MM.1S (cell line): ENCODE data around the gene MLIP.

Source experiments
- DNase-seq: peaks from one replicate; pipeline ENCODE4 v3.0.0-alpha.2; 2015
- H2AFZ ChIP-seq: fragments of 300-600 bp; sonication (generic); 2 replicates; pipeline ENCODE4 v1.6.0; 2016; ENCODE audit warnings: antibody characterized with exemption, low read length
- H3F3A ChIP-seq: fragments of 300-600 bp; sonication (generic); 2 replicates; pipeline ENCODE4 v1.6.1; 2016; ENCODE audit warnings: mild to moderate bottlenecking, antibody characterized with exemption, low read length, moderate library complexity, mixed read lengths; ENCODE audit not compliant: insufficient read depth
- H3K27ac ChIP-seq: fragments of 300-600 bp; sonication (generic); 2 replicates; pipeline ENCODE4 v1.5.1; 2016; ENCODE audit warnings: mild to moderate bottlenecking, low read length
- H3K27me3 ChIP-seq: fragments of 300-600 bp; sonication (generic); replicated peaks from 2 replicates; pipeline ENCODE4 v1.6.0; 2016; ENCODE audit warnings: low read length; ENCODE audit not compliant: insufficient read depth
- H3K36me3 ChIP-seq: fragments of 300-600 bp; sonication (generic); replicated peaks from 2 replicates; pipeline ENCODE4 v1.6.1; 2016; ENCODE audit warnings: mild to moderate bottlenecking, low read length, mixed read lengths; ENCODE audit not compliant: insufficient read depth
- H3K4me1 ChIP-seq: fragments of 300-600 bp; sonication (generic); 2 replicates; pipeline ENCODE4 v1.6.1; 2016; ENCODE audit warnings: low read length, mixed read lengths
- H3K4me2 ChIP-seq: fragments of 300-600 bp; sonication (generic); 2 replicates; pipeline ENCODE4 v1.6.0; 2016; ENCODE audit warnings: low read depth, low read length
- H3K4me3 ChIP-seq: fragments of 300-600 bp; sonication (generic); 2 replicates; pipeline ENCODE4 v1.5.1; 2016; ENCODE audit warnings: low read length, mixed read lengths
- H3K79me2 ChIP-seq: fragments of 300-600 bp; sonication (generic); 2 replicates; pipeline ENCODE4 v1.6.1; 2016; ENCODE audit warnings: mixed run types, low read length, mixed read lengths
- H3K9ac ChIP-seq: fragments of 300-600 bp; sonication (generic); 2 replicates; pipeline ENCODE4 v1.6.1; 2016; ENCODE audit warnings: low read length, mixed read lengths
- H3K9me2 ChIP-seq: fragments of 300-600 bp; sonication (generic); replicated peaks from 2 replicates; pipeline ENCODE4 v1.6.1; 2016; ENCODE audit warnings: mild to moderate bottlenecking, low read length, mixed read lengths; ENCODE audit not compliant: insufficient read depth
- H3K9me3 ChIP-seq: fragments of 300-600 bp; sonication (generic); replicated peaks from 2 replicates; pipeline ENCODE4 v1.6.1; 2016; ENCODE audit warnings: mild to moderate bottlenecking, low read length, mixed read lengths; ENCODE audit not compliant: insufficient read depth
- H4K20me1 ChIP-seq: fragments of 300-600 bp; sonication (generic); 2 replicates; pipeline ENCODE4 v1.6.1; 2016; ENCODE audit warnings: mild to moderate bottlenecking, low read length, moderate library complexity, mixed read lengths; ENCODE audit not compliant: insufficient read depth
- CTCF ChIP-seq: fragments of 300-600 bp; sonication (generic); IDR thresholded peaks from 2 replicates; pipeline ENCODE4 v1.5.1; 2016; ENCODE audit warnings: antibody characterized with exemption, low read length, mixed read lengths
- EZH2 ChIP-seq: fragments of 300-600 bp; sonication (generic); optimal IDR thresholded peaks from 2 replicates; pipeline ENCODE3; 2017; ENCODE audit warnings: low read depth, mild to moderate bottlenecking, antibody characterized with exemption, low read length, mixed read lengths
- EZH2phosphoT487 ChIP-seq: fragments of 300-600 bp; sonication (generic); IDR thresholded peaks from 2 replicates; pipeline ENCODE4 v1.6.1; 2018; ENCODE audit warnings: antibody characterized with exemption, low read length

Gene MLIP

GRCh38 chr6:54284161-54284860 lies 173.1 kb downstream of the MLIP start:
- Histone ChIP-seq H3K4me1 (no peaks in the 10 kb centered on the region), H3K4me3 (no peak overlapping the region), H3K9ac (no peak overlapping the region), H3K27ac (no peak overlapping the region), H3K9me2 (no peaks in the 10 kb centered on the region), H3K27me3 (no peaks in the 10 kb centered on the region), H3K9me3 (no peaks in the 10 kb centered on the region), H4K20me1 (no peaks in the 10 kb centered on the region), H3K4me2 (no peak overlapping the region), H3F3A (no peaks in the 10 kb centered on the region; the same call in 1 of the 2 replicates), H3K36me3 (no peaks in the 10 kb centered on the region), H2AFZ (no peak overlapping the region), H3K79me2 (no peaks in the 10 kb centered on the region)
- no peak for DNase-seq
- no peak for TF ChIP-seq CTCF
- TF ChIP-seq EZH2phosphoT487: no peak
- TF ChIP-seq EZH2: no peak

GRCh38 chr6:54285595-54285994 lies 174.4 kb downstream of the MLIP start:
- Histone ChIP-seq H3K9me3 (no peaks in the 10 kb centered on the region), H3F3A (no peaks in the 10 kb centered on the region; the same call in 1 of the 2 replicates), H3K27ac (no peak overlapping the region), H4K20me1 (no peaks in the 10 kb centered on the region), H3K4me2 (no peak overlapping the region), H3K4me3 (no peak overlapping the region), H3K27me3 (no peaks in the 10 kb centered on the region), H3K9me2 (no peaks in the 10 kb centered on the region), H2AFZ (no peak overlapping the region), H3K79me2 (no peaks in the 10 kb centered on the region), H3K36me3 (no peaks in the 10 kb centered on the region), H3K4me1 (no peaks in the 10 kb centered on the region), H3K9ac (no peak overlapping the region)
- no peak for DNase-seq
- no peak for TF ChIP-seq EZH2
- no peak for TF ChIP-seq CTCF
- TF ChIP-seq EZH2phosphoT487: no peak

GRCh38 chr6:54286141-54286540 lies 174.9 kb downstream of the MLIP start:
- TF ChIP-seq EZH2: no peak
- no peak for TF ChIP-seq EZH2phosphoT487
- no peak for TF ChIP-seq CTCF
- H3K36me3 ChIP-seq: no peaks in the 10 kb centered on the region
- no peak overlapping the region for H3K4me3 ChIP-seq
- H3K4me2 ChIP-seq: no peak overlapping the region
- DNase-seq: no peak
- no peaks in the 10 kb centered on the region for H4K20me1 ChIP-seq
- H3F3A ChIP-seq: no peaks in the 10 kb centered on the region; the same call in 1 of the 2 replicates
- no peak overlapping the region for H2AFZ ChIP-seq
- no peaks in the 10 kb centered on the region for H3K79me2 ChIP-seq
- H3K9me2 ChIP-seq: no peaks in the 10 kb centered on the region
- H3K4me1 ChIP-seq: peaks cover 2% of the 10 kb centered on the region; the same call in 1 of the 2 replicates
- H3K27ac ChIP-seq: no peak overlapping the region
- H3K27me3 ChIP-seq: no peaks in the 10 kb centered on the region
- no peak overlapping the region for H3K9ac ChIP-seq
- H3K9me3 ChIP-seq: no peaks in the 10 kb centered on the region
